ENCODE measurements around the gene EIPR1.

EIPR1 gene

DNA sequence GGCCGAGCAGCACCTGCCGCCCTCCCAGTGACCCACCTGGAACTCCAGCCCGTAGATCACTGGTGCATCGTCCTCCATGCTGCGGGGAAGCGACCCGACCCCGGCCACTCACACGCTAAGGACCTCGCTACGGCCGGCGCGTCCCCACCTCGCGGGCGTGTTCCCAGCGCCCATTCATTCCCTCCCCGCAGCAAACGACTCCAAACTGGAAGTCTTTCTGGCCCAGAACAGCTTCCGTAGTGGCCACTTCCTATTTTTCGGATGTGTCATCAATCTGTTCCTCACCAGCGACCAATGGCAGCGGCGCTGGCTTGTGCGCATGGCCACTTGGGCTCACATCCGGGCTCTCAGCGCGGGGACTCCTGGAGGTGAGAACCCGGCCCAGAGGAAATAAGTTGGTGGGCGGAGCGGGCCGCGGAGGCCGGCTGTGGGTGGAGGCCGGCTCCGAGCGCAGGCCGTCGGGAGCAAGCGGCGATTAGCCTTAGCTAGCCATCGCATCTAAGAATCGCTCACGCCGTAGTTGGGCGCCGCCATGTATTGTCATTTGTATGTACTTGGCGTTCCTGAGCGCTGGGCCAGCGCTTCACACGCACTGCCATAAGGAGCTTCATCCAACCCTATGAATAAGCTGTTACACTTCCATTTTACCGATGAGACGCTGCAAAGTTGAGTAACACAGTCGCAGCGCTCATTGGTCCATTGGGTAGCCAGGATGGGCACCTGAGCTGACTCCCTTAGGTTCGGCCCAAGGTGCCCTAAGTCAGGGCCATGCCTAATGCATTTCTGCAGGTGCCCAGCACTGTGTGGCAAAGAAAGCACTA, at the start of gene EIPR1:
TSS of gene EIPR1 (minus strand) at position 207 of the 821 bp plus-strand sequence. CDS start at position 78, 129 bp downstream.
- DNase-seq (ENCODE audit: low read depth), result peak; percentile 95
- TF ChIP-seq CTCF (conservative IDR thresholded peaks at IDR 0.05; ENCODE audit: low read depth, low read length), result no peak
- peak within 1 kb of the TSS; percentile 96 for H3K4me3 ChIP-seq (ENCODE audit: low read length)

DNA sequence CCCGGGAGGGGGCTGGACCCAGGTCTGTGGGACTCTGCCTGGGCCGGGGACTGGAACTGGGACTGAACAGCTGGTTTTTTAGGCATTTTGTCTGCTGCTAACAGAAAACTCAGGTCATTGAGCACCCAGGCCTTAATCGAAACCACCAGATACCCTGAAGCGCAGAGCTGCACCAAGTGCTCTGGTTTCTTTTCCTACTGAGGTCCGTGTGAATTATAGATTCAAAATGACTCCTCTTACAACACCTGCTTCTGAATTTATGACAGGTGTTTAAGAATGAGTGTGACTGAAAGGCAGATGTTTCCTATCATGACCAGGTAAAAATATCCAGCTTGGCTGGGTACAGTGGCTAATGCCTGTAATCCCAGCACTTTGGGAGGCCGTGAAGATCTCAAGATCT, 49.7 kb upstream of the EIPR1 start:
- no peak overlapping the region for H3K4me3 ChIP-seq (ENCODE audit: low read length)
- DNase-seq (ENCODE audit: low read depth), result no peak
- no peak for TF ChIP-seq CTCF (conservative IDR thresholded peaks at IDR 0.05; ENCODE audit: low read depth, low read length)

DNA sequence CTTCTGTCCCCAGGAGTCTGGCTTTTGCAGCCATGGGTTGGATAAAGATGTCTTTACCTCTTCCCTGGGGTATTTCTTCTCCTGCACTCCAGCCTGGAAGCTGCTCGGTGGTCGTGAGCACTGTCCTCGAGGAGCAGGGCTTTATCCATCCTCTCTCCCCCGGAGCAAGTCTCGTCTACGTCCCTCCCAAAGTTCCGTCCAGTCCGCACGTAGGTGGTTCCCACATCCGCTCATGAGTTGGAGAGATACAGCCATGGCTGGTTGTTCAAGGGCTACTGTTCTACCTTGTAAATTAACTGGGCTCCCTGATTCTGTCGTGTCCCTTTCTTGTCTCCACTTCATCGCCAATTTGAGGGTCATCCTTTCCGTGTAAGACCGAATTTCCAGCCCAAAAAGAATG, 49.0 kb upstream of the EIPR1 start:
- no peak for DNase-seq (ENCODE audit: low read depth)
- no peak for TF ChIP-seq CTCF (conservative IDR thresholded peaks at IDR 0.05; ENCODE audit: low read depth, low read length)
- no peak overlapping the region for H3K4me3 ChIP-seq (ENCODE audit: low read length)

DNA sequence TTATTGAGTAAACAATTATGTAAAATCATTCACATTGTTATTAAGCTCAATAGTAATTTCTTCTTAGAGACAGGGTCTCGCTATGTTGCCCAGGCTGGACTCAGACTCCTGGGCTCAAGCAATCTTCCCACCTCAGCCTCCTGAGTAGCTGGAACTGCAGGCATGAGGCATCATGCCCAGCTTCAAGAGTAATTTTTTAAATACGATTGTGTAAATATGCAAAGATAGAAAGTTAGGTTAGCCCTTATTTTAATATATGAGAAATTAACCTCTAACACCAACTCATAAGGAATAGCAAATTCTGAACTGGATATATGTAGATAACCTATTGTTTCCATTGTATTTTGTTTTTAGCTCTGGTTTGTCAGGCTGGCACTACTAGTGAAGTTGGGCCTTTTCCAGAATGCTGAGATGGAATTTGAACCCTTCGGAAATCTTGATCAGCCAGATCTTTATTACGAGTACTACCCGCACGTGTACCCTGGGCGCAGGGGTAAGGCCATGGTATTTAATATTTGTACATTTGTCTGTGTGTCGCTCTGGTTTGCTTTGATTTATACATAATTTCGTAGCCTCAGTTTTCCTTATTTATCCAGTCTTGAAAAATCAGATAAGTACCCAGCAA, 46.7 kb upstream of the EIPR1 start:
- no peak for TF ChIP-seq CTCF (conservative IDR thresholded peaks at IDR 0.05; ENCODE audit: low read depth, low read length)
- DNase-seq (ENCODE audit: low read depth), result no peak
- H3K4me3 ChIP-seq (ENCODE audit: low read length), result no peak overlapping the region

- no peak overlapping the region for H3K4me3 ChIP-seq (ENCODE audit: low read length)
- no peak for DNase-seq (ENCODE audit: low read depth)
- TF ChIP-seq CTCF (conservative IDR thresholded peaks at IDR 0.05; ENCODE audit: low read depth, low read length), result peak; percentile 98
Measured at GRCh38 chr2:3423492-3424170, 46.0 kb upstream of the EIPR1 start.

- no peak for DNase-seq (ENCODE audit: low read depth)
- no peak for TF ChIP-seq CTCF (conservative IDR thresholded peaks at IDR 0.05; ENCODE audit: low read depth, low read length)
Measured at GRCh38 chr2:3422161-3422779, 44.7 kb upstream of the EIPR1 start.

More at GRCh38 chr2:3422161-3422779, 44.7 kb upstream of the EIPR1 start:
- H3K4me3 ChIP-seq (ENCODE audit: low read length), result no peak overlapping the region

All from retinal pigment epithelial cell (primary cell).